ENCODE data around the gene ZNF548. TPM values are rescaled to one million over a fixed set of nuclear protein-coding genes. Genes with fewer than 3 reads are reported as not detected.

Gene ZNF548
- total RNA-seq, 4 donors from 2014 or later: 20.3 to 29.3 (median 23.5) TPM

DNA sequence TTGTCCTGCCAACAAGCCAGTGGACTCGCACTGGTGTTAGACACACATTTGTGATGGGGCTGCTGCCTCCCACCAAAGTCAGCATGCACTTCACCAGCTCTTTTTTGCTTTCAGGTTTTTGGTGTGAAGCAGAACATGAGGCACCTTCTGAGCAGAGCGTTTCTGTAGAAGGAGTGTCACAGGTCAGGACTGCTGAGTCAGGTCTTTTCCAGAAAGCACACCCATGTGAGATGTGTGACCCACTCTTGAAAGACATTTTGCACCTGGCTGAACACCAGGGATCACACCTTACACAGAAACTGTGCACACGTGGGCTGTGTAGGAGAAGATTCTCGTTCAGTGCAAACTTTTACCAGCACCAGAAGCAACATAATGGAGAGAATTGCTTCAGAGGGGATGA lies 33.7 kb upstream of the ZNF548 start:
- no peak overlapping the region for H3K4me3 ChIP-seq (ENCODE audit: low read depth, poor library complexity, severe bottlenecking)
- no peak for TF ChIP-seq POLR2A (IDR thresholded peaks at IDR 0.05)
- TF ChIP-seq, protein P1, sequence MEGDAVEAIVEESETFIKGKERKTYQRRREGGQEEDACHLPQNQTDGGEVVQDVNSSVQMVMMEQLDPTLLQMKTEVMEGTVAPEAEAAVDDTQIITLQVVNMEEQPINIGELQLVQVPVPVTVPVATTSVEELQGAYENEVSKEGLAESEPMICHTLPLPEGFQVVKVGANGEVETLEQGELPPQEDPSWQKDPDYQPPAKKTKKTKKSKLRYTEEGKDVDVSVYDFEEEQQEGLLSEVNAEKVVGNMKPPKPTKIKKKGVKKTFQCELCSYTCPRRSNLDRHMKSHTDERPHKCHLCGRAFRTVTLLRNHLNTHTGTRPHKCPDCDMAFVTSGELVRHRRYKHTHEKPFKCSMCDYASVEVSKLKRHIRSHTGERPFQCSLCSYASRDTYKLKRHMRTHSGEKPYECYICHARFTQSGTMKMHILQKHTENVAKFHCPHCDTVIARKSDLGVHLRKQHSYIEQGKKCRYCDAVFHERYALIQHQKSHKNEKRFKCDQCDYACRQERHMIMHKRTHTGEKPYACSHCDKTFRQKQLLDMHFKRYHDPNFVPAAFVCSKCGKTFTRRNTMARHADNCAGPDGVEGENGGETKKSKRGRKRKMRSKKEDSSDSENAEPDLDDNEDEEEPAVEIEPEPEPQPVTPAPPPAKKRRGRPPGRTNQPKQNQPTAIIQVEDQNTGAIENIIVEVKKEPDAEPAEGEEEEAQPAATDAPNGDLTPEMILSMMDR (IDR thresholded peaks at IDR 0.05): no peak
- intact Hi-C loops (cut with DNase I; ENCODE audit: low total_unique reads): no loop called here
- WGBS, 2 donors: 92 to 94% methylated on average over 4 of the region's 4 CpGs
- no peak for DNase-seq (ENCODE audit: low spot score in 2 of 2)

DNA sequence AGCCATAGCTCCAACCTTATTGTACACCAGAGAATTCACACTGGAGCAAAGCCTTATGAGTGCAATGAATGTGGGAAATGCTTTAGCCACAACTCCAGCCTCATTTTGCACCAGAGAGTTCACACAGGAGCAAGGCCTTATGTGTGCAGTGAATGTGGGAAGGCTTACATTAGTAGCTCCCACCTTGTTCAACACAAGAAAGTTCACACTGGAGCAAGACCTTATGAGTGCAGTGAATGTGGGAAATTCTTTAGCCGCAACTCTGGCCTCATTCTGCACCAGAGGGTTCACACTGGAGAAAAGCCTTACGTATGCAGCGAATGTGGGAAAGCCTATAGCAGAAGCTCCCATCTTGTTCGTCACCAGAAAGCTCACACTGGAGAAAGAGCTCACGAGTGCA lies 32.2 kb upstream of the ZNF548 start:
- no peak overlapping the region for H3K4me3 ChIP-seq (ENCODE audit: low read depth, poor library complexity, severe bottlenecking)
- no peak for TF ChIP-seq POLR2A (IDR thresholded peaks at IDR 0.05)
- TF ChIP-seq, protein P1 (IDR thresholded peaks at IDR 0.05): no peak
- intact Hi-C loops (cut with DNase I; ENCODE audit: low total_unique reads): no loop called here
- DNase-seq (ENCODE audit: low spot score in 2 of 2): no peak
- WGBS, 2 donors: 97 to 100% methylated on average over 5 of the region's 5 CpGs

DNA sequence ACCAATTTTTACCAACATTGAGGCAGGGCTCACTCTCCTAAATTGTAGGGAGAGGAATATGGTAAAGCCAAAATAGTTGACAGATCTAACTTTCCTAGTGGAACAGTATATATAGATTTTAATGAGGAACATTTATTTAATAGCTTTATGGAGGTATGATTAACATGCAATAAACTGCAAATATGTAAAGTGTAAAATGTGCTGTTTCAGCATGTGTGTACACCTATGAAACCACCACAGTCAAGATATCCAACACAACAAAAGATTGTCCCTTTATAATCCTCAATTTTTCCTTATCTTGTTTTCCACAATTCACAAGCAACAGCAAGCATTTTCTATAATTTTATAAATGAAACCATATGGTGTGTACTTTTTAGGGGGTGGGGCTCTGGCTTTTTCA lies 30.4 kb upstream of the ZNF548 start:
- TF ChIP-seq, protein P1 (IDR thresholded peaks at IDR 0.05): no peak
- TF ChIP-seq POLR2A (IDR thresholded peaks at IDR 0.05): no peak
- intact Hi-C loops (cut with DNase I; ENCODE audit: low total_unique reads): no loop called here
- no peak overlapping the region for H3K4me3 ChIP-seq (ENCODE audit: low read depth, poor library complexity, severe bottlenecking)
- DNase-seq (ENCODE audit: low spot score in 2 of 2): no peak

DNA sequence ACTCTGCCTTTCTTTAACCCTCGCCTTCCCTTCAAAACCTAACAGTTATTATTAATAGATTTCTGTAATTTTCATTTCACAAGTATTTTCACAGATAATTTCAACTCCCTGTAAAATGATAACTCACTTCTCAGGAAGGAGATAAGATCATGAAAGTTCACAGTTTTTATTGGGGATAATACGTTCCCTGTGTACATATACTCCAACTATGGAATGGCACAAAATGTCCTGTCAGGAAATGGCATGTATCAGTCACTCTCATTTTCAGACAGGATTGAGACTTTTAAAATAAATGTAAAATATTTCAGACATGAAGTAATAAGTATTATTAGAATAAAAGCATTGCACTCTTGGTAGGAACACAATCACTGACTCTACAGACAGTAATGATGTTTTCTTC lies 27.2 kb upstream of the ZNF548 start:
- 77% methylated on average over 2 of the region's 2 CpGs for WGBS, 2 donors
- intact Hi-C loops (cut with DNase I; ENCODE audit: low total_unique reads): no loop called here
- TF ChIP-seq POLR2A (IDR thresholded peaks at IDR 0.05): no peak
- TF ChIP-seq, protein P1 (IDR thresholded peaks at IDR 0.05): no peak
- H3K4me3 ChIP-seq (ENCODE audit: low read depth, poor library complexity, severe bottlenecking): no peak overlapping the region
- no peak for DNase-seq (ENCODE audit: low spot score in 2 of 2)

DNA sequence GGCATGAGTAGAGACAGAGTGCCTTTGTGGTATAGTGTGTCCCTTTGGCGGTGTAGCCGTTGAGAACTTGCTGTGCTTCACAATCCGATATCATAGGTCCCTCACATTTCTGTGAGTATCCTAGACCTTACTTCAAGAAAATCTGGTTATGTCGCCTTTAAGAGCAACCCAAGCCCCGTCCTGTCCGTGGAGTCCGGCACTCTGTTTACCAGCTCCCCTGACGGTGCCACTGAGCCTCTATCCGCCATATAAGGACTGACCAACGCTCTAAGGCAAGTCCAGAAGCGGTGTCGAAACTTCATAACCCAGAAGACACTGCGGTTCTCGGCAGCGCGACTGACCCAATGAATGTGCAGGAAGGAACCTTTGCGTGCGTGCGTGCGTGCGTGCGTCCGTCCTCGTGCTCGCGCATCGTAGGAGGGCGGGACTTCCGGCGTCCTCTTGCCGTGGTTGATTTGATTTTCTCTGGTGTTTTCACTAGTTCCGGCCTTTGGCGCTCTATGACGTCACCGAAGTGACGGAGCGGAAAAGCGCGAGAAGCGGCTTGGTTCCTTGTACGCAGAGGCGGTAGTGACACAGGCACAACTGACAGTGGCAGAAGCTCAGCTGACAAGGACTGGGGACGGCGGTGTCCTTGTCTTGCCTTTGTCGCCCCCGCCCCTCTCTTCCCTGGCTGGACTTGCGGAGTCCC lies 26.5 kb upstream of the ZNF548 start, which contains the start of the genes TRAPPC2B and ZNF547:
Gene TRAPPC2B, plus strand, starts transcription at position 555 of the 691 bp plus-strand sequence. CDS start 1,283 bp downstream, outside the sequence.
Gene ZNF547, plus strand, starts transcription at position 555 of the 691 bp plus-strand sequence. CDS start 5,005 bp downstream, outside the sequence.
- TF ChIP-seq POLR2A (IDR thresholded peaks at IDR 0.05): peak in 1 of 2 donors; percentile 10
- TF ChIP-seq, protein P1 (IDR thresholded peaks at IDR 0.05): no peak
- intact Hi-C loops (cut with DNase I; ENCODE audit: low total_unique reads): no loop called here
- 1 to 2% methylated on average over 40 to 47 of the region's 47 CpGs for WGBS, 2 donors

More for the DNA sequence above, 26.5 kb upstream of the ZNF548 start, which contains the start of the genes TRAPPC2B and ZNF547:
- H3K4me3 ChIP-seq (ENCODE audit: low read depth, poor library complexity, severe bottlenecking): peak within 1 kb of the TSS; percentile 41
- peak; percentile 99 to 100 for DNase-seq (ENCODE audit: low spot score in 2 of 2)
